Measurements from ENCODE around the gene PLEKHH1. TPM values are rescaled to one million over a fixed set of nuclear protein-coding genes. Genes with fewer than 3 reads are reported as not detected.

PLEKHH1 gene
- total and polyA plus RNA-seq, 9 of the 15 experiments (the other 6 are each of a cell fraction or from before 2014, with no cell fraction given) = 0.76 to 5.9 (median 2.9) TPM

DNA sequence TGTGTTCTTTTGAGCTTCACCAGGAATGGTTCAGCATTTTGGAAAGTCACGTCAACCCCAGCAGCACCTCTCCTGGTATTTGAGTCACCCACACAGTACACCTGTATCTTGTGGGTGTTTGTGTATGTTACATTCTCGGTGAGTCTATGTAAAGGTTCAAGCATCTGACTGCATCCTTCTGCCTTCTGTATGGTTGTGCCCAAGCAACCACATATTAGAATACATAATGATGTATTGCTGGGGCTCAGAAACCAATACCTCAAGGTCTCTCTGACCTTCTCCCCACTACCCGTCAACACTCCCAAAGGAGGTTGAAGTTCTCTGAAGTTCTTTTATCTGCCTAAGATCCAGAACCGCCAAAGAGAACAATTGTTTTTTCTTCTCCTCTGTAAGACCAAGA is 35.4 kb upstream of the PLEKHH1 start (continued):
- TF ChIP-seq, protein P1, sequence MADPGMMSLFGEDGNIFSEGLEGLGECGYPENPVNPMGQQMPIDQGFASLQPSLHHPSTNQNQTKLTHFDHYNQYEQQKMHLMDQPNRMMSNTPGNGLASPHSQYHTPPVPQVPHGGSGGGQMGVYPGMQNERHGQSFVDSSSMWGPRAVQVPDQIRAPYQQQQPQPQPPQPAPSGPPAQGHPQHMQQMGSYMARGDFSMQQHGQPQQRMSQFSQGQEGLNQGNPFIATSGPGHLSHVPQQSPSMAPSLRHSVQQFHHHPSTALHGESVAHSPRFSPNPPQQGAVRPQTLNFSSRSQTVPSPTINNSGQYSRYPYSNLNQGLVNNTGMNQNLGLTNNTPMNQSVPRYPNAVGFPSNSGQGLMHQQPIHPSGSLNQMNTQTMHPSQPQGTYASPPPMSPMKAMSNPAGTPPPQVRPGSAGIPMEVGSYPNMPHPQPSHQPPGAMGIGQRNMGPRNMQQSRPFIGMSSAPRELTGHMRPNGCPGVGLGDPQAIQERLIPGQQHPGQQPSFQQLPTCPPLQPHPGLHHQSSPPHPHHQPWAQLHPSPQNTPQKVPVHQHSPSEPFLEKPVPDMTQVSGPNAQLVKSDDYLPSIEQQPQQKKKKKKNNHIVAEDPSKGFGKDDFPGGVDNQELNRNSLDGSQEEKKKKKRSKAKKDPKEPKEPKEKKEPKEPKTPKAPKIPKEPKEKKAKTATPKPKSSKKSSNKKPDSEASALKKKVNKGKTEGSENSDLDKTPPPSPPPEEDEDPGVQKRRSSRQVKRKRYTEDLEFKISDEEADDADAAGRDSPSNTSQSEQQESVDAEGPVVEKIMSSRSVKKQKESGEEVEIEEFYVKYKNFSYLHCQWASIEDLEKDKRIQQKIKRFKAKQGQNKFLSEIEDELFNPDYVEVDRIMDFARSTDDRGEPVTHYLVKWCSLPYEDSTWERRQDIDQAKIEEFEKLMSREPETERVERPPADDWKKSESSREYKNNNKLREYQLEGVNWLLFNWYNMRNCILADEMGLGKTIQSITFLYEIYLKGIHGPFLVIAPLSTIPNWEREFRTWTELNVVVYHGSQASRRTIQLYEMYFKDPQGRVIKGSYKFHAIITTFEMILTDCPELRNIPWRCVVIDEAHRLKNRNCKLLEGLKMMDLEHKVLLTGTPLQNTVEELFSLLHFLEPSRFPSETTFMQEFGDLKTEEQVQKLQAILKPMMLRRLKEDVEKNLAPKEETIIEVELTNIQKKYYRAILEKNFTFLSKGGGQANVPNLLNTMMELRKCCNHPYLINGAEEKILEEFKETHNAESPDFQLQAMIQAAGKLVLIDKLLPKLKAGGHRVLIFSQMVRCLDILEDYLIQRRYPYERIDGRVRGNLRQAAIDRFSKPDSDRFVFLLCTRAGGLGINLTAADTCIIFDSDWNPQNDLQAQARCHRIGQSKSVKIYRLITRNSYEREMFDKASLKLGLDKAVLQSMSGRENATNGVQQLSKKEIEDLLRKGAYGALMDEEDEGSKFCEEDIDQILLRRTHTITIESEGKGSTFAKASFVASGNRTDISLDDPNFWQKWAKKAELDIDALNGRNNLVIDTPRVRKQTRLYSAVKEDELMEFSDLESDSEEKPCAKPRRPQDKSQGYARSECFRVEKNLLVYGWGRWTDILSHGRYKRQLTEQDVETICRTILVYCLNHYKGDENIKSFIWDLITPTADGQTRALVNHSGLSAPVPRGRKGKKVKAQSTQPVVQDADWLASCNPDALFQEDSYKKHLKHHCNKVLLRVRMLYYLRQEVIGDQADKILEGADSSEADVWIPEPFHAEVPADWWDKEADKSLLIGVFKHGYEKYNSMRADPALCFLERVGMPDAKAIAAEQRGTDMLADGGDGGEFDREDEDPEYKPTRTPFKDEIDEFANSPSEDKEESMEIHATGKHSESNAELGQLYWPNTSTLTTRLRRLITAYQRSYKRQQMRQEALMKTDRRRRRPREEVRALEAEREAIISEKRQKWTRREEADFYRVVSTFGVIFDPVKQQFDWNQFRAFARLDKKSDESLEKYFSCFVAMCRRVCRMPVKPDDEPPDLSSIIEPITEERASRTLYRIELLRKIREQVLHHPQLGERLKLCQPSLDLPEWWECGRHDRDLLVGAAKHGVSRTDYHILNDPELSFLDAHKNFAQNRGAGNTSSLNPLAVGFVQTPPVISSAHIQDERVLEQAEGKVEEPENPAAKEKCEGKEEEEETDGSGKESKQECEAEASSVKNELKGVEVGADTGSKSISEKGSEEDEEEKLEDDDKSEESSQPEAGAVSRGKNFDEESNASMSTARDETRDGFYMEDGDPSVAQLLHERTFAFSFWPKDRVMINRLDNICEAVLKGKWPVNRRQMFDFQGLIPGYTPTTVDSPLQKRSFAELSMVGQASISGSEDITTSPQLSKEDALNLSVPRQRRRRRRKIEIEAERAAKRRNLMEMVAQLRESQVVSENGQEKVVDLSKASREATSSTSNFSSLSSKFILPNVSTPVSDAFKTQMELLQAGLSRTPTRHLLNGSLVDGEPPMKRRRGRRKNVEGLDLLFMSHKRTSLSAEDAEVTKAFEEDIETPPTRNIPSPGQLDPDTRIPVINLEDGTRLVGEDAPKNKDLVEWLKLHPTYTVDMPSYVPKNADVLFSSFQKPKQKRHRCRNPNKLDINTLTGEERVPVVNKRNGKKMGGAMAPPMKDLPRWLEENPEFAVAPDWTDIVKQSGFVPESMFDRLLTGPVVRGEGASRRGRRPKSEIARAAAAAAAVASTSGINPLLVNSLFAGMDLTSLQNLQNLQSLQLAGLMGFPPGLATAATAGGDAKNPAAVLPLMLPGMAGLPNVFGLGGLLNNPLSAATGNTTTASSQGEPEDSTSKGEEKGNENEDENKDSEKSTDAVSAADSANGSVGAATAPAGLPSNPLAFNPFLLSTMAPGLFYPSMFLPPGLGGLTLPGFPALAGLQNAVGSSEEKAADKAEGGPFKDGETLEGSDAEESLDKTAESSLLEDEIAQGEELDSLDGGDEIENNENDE (IDR thresholded peaks at IDR 0.05; ENCODE audit: low read depth, low read length) = no peak
- TF ChIP-seq, protein P2, sequence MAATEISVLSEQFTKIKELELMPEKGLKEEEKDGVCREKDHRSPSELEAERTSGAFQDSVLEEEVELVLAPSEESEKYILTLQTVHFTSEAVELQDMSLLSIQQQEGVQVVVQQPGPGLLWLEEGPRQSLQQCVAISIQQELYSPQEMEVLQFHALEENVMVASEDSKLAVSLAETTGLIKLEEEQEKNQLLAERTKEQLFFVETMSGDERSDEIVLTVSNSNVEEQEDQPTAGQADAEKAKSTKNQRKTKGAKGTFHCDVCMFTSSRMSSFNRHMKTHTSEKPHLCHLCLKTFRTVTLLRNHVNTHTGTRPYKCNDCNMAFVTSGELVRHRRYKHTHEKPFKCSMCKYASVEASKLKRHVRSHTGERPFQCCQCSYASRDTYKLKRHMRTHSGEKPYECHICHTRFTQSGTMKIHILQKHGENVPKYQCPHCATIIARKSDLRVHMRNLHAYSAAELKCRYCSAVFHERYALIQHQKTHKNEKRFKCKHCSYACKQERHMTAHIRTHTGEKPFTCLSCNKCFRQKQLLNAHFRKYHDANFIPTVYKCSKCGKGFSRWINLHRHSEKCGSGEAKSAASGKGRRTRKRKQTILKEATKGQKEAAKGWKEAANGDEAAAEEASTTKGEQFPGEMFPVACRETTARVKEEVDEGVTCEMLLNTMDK (IDR thresholded peaks at IDR 0.05; ENCODE audit: borderline replicate concordance, insufficient read depth, low read depth, low read length, poor library complexity, severe bottlenecking) = no peak
- TF ChIP-seq MED1 (CRISPR knock-in tag; IDR thresholded peaks at IDR 0.05; ENCODE audit: borderline replicate concordance) = no peak

Data from K562 (cell line).